ENCODE results near the gene CD44.

DNA sequence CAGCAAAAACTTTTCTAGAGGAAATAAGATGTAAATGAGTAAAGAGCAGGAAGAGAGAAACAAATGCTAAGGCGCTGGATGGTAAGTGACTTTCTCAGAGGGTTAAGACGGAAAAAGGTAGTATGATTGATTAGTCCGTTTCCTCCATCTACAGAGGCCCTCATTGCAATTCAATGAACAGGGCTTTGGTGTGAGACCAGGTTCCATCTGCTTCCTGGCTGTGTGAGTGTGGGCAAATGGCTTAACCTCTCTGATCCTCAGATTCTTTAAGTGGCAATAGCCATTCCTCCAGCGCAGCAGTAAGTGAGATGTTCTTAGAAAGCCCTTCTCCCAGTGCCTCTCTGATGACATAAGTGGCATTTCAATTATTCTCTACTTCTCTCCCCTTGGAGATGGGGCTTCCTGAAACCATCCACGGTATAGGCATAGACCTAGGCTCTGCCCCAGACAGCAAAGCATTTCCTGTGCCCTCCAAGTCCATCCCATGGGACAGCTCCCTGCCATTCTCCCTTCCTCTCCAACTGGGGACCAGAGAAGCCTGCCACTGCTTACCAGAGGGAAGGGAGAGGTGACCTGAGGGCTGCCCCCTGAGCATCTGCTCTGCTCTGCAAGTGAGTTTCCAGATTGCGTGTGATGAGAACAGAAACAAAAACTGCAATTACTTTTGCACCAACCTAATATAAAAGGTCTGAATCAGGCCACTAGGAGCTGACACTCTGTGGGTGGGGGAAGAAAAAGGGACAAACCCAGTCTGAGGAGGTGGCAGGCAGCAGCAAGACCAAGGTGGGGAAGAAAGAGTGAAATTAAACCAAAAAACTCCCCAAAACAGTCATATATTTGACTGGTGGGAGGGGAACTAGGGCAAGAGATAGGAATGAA is 12.7 kb upstream of the CD44 start:
- TF ChIP-seq, protein P1, sequence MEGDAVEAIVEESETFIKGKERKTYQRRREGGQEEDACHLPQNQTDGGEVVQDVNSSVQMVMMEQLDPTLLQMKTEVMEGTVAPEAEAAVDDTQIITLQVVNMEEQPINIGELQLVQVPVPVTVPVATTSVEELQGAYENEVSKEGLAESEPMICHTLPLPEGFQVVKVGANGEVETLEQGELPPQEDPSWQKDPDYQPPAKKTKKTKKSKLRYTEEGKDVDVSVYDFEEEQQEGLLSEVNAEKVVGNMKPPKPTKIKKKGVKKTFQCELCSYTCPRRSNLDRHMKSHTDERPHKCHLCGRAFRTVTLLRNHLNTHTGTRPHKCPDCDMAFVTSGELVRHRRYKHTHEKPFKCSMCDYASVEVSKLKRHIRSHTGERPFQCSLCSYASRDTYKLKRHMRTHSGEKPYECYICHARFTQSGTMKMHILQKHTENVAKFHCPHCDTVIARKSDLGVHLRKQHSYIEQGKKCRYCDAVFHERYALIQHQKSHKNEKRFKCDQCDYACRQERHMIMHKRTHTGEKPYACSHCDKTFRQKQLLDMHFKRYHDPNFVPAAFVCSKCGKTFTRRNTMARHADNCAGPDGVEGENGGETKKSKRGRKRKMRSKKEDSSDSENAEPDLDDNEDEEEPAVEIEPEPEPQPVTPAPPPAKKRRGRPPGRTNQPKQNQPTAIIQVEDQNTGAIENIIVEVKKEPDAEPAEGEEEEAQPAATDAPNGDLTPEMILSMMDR (IDR thresholded peaks at IDR 0.05): no peak
- TF ChIP-seq EP300 (IDR thresholded peaks at IDR 0.05) (no peak), POLR2A (IDR thresholded peaks at IDR 0.05) (no peak)
